ENCODE data around the gene CBX1.
"Not testable (repeated sequence)": the region's sequence is repeated elsewhere in the genome, so short reads cannot be mapped to it uniquely, and the experiment has no call there.

Gene CBX1

DNA sequence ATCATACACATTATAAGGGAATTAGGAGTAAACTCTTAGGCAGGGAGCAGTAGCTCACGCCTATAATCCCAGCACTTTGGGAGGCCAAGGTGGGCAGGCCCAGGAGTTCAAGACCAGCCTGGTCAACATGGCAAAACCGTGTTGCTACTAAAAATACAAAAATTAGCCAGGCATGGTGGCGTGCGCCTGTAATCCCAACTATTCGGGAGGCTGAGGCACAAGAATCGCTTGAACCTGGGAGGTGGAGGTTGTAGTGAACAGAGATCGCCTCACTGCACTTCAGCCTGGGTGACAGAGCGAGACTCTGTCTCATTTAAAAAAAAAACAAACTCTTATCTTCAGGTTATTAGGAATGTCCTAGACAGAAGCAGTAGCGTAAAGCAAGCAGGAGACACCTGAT, 28.5 kb downstream of the CBX1 start:
- not testable (repeated sequence) for DNase-seq (ENCODE audit: low spot score)

DNA sequence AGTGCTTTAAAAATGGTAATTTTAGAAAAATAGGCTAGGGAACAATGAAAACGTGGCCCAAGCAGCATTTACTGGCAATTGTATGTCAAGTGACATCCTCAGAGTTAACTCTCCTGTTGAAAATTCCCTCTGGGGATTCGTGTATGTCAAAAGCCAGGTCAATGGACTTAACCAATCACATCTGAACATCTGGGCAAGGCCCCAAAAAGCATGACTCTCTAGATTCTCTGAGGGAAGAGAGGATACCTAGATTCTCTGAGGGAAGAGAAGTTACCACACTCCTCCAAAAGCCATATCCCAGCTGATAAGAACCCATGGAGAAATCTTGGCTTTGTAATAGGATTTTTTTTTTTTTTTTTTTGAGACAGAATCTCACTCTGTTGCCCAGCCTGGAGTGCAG, 29.6 kb downstream of the CBX1 start:
- no peak for DNase-seq (ENCODE audit: low spot score)

- DNase-seq (ENCODE audit: low spot score), result no peak
Observed at GRCh38 chr17:48070195-48070594, 31.1 kb downstream of the CBX1 start.

DNA sequence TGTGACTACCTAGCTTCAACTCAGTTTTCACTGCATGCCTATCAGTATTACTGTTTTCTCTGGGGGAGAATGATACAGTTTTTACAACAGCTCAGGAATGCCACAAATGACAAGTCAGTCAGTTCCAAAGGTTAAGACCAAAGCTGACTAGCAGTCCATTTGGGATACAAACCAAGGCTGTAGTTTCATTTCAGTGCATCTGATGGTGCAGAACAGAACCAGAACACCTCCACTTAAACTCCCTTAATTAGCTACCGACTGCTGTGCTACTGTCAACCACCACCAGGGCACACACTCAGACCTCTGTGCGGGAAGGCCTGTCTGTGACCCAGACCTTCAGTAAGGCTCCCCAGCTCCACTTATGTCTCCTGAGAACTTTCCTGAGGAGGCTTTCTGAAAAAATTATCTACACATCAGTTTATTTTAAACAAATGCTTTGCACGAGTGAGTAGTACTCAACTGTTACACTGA, 32.8 kb downstream of the CBX1 start:
- DNase-seq (ENCODE audit: low spot score), result peak; percentile 24

DNA sequence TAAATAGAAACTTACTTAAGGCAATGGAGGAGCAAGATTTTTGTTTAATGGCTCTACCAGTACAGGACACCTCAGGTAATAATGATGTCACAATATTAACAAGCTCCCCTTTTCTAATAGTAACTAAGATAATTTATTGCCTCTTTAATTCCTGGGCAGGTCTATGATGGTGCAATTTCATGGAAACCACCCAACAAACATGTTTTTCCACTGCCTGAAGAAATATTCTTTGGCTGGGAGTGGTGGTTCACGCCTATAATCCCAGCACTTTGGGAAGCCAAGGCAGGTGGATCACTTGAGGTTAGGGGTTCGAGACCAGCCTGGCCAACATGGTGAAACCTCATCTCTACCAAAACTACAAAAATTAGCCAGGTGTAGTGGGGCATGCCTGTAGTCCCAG, 33.5 kb downstream of the CBX1 start:
- DNase-seq (ENCODE audit: low spot score), result not testable (repeated sequence)

GRCh38 chr17:48067245-48067644, 34.0 kb downstream of the CBX1 start:
- no peak for DNase-seq (ENCODE audit: low spot score)

- DNase-seq (ENCODE audit: low spot score), result no peak
Observed at GRCh38 chr17:48066656-48067055, 34.6 kb downstream of the CBX1 start.

DNA sequence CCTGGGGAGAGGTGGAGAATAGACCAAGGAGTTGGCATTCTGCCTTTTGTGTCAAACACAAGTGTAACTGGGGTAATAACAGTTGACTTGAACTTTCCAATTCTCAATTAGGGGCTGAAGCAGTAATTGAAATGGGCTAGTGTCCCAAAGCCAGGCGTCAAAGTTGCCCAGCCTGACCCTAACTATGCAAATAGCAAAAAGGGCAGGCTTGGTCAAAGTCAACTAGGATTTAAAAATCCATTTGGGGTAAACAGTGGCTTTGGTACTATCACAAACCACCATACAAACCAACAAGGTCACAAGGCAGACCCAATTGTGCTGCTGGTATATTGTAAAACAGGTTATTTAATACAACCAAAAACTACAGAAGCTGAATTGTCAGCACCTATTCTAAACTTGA, 35.1 kb downstream of the CBX1 start:
- no peak for DNase-seq (ENCODE audit: low spot score)

GRCh38 chr17:48064638-48065037, 36.6 kb downstream of the CBX1 start:
- no peak for DNase-seq (ENCODE audit: low spot score)

GRCh38 chr17:48062273-48062672, 39.0 kb downstream of the CBX1 start:
- DNase-seq (ENCODE audit: low spot score), result no peak

DNA sequence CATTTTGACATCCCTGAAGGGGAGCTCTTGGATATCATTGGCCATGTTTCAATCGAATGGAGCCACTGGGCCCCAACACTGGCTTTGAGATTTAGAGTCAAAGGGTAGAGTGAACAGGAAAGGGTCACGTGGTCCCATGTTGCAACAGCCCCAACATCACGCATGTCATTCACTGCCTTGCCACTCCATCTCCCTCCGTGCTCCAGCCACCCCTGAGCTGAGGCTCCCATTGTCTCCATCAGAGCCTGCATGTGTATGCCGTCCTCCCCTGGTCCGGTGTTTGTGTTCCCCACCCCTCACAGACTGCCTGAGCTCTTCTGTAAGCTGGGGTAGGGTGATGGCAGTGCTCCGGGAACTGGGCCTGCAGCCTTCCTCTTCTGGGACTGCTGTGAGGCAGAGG, 41.0 kb downstream of the CBX1 start:
- DNase-seq (ENCODE audit: low spot score), result no peak

DNA sequence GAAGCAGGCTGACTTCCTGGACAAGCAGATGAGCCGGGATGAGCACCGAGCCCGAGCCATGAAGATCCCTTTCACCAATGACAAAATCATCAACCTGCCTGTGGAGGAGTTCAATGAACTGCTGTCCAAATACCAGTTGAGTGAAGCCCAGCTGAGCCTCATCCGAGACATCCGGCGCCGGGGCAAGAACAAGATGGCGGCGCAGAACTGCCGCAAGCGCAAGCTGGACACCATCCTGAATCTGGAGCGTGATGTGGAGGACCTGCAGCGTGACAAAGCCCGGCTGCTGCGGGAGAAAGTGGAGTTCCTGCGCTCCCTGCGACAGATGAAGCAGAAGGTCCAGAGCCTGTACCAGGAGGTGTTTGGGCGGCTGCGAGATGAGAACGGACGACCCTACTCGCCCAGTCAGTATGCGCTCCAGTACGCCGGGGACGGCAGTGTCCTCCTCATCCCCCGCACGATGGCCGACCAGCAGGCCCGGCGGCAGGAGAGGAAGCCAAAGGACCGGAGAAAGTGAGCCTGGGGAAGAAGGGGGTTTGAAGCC, 42.1 kb downstream of the CBX1 start:
- DNase-seq (ENCODE audit: low spot score), result no peak

- DNase-seq (ENCODE audit: low spot score), result no peak
Observed at GRCh38 chr17:48058393-48059124, 42.7 kb downstream of the CBX1 start.

DNA sequence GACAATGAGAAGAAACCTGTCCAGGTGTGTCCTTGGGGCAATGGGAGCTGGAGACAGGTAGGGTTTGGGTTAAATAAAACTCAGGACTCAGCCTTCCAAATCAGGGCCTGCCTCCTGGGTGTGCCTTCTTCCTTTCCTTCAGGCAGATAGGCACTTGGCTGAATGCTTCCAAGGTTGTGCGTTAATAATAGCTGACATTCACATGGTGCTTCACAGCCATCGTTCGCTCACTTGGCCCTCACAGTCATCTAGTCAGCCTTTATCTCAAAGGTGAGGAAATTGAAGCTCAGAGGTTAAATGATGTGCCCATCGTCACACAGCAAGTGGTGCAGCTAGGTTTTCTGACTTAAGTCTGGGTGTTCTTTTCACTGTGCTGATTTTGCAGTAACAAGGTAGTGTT, 43.7 kb downstream of the CBX1 start:
- no peak for DNase-seq (ENCODE audit: low spot score)

GRCh38 chr17:48056879-48057278, 44.4 kb downstream of the CBX1 start:
- no peak for DNase-seq (ENCODE audit: low spot score)

DNA sequence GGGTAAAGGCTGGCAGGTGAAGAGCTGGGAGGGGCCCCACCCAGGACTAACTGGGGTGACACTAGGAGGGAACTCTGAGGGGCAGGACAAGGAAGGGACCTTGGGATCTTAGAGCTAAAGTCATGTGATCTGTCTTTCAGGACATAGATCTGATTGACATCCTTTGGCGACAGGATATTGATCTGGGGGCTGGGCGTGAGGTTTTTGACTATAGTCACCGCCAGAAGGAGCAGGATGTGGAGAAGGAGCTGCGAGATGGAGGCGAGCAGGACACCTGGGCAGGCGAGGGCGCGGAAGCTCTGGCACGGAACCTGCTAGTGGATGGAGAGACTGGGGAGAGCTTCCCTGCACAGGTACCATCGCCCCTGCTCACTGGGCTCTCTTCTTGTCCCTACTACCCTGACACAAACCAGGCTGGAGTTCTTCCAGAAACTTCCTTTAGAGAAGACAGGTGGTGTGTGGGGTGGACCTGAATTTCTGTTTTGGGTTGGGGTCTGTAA, 45.0 kb downstream of the CBX1 start:
- no peak for DNase-seq (ENCODE audit: low spot score)

- DNase-seq (ENCODE audit: low spot score), result peak; percentile 25
Observed at GRCh38 chr17:48055531-48056245, 45.6 kb downstream of the CBX1 start.

DNA sequence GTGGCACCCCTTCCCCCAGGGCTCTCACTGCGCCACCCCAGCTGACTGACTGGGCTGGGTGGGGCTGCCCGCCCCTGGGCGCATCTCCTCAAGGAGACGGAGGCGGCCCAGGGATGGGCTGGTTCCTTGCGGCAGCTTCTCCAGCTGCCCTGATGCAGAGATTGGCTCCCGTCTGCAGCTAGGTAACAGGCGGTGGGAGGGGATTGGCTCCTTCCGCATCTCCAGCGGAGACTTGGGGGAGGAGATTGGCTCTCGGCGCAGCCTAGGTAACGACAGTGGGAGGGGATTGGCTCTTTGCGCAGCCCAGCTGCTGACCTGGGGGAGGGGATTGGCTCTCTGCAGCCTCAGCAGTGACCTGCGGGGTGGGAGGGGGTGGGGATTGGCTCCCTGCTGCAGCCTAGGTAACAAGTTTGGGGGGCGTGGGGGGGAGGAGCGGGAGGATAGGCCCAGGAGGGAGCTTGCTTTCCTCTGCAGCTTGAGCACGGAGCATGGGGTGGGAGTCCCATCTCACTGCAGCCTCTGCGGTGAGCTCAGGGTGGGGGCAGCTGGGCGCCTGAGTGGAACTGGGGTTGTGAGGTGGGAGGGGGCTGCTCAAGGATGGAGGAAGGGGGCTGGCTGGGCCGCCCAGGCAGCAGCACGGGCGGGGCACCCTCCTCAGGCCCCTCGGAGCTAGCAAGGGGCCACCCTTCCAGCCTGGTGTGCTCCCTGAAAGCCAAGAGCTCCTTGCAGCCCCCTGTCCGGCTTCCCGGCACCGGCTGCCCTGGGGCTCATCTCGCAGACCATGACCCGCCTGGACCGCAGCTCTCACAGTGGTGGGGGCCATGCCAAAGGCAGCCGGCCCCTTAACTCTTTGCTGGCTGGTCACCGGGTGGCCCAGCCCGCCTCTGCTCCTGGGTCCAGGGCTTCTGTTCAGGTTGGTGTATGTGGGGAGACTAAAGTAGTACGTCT, 46.8 kb downstream of the CBX1 start:
- DNase-seq (ENCODE audit: low spot score), result no peak

DNA sequence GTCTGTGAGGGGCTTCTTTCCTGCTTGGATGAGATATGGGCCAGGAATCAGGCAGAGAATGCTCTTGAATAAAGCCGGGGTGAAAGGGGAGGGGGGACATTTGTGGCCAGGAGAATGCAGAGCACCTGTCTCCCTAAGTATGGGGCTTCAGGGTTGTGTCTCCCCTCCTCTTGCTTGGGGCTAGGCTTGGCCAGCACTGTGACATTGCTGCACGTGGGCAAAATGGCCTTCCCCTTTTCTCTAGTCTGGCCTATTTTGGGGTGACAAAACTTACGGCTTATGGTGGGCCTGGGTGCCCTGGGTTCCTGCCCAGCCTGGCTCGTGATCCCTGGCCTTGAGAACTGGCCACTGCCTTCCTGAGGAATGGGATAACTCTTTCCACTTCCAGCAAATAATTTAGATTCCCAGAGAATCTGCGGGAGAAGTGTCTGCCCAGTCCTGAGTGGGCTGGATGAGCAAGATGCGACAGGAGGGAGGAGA, 47.5 kb downstream of the CBX1 start:
- DNase-seq (ENCODE audit: low spot score), result no peak

DNA sequence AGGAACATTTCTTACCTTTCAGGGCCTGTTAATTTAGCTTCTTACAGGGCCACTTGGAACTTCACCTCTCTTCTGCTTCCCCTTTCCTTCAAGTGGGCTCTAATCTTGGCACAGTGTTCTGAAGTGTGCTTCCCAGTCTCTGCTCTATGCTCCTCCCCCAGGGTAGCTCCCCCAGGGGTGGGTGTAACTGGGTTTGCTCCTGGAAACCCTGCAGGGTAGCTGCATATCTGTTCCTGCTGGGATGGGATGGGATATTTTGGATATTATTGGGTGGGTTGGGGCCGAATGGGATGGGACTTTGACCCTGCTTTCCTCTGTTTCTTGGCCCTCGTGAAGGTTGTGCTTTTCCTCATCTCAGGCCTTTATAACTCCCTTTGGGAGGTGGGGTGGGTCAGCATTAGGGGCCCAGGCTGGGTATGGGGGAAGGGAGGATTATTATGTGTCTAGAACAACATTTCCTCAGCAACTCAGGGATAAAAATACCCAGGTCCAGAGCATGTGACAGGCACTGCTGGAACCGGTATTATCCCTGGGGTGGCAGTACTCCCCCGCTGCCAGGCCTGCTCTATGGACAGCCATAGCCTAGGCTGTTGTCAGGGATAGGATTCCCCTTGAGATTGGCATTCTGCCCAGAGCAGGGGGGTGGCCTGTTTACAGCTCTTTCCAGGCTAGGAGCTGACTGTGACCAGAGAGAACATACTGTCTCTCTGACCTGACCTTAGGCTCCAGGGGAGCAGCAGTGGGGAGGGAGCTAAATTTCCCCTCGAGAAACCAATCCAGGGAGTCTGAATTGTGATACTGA, 48.1 kb downstream of the CBX1 start:
- no peak for DNase-seq (ENCODE audit: low spot score)

Data from germinal center (tissue), 1 donor.